Midbrain (tissue), 1 donor: Measurements from ENCODE around the gene DYRK1A.

ENCODE experiments used
- DNase-seq: peaks from one replicate; lab custom pipeline; 2025; lab: John Stamatoyannopoulos, UW

The DYRK1A gene

GRCh38 chr21:37450445-37450941 lies 83.9 kb downstream of the DYRK1A start:
- DNase-seq: no peak

GRCh38 chr21:37451446-37451845 lies 84.9 kb downstream of the DYRK1A start:
- DNase-seq: no peak

GRCh38 chr21:37452227-37452626 lies 85.7 kb downstream of the DYRK1A start:
- DNase-seq: no peak

- DNase-seq: no peak
These were observed 86.8 kb downstream of the DYRK1A start for GRCh38 chr21:37453350-37453749.

- no peak for DNase-seq
These were observed 88.4 kb downstream of the DYRK1A start for GRCh38 chr21:37454869-37455503.

- no peak for DNase-seq
These were observed 88.9 kb downstream of the DYRK1A start for GRCh38 chr21:37455504-37455911.

- DNase-seq: no peak
These were observed 92.2 kb downstream of the DYRK1A start for GRCh38 chr21:37458669-37459276.

GRCh38 chr21:37459575-37459974 lies 93.0 kb downstream of the DYRK1A start:
- DNase-seq: no peak

- DNase-seq: no peak
These were observed 93.6 kb downstream of the DYRK1A start for GRCh38 chr21:37460196-37460595.

GRCh38 chr21:37461479-37461878 lies 94.9 kb downstream of the DYRK1A start:
- DNase-seq: no peak

- DNase-seq: no peak
These were observed 95.7 kb downstream of the DYRK1A start for GRCh38 chr21:37462087-37462861.

GRCh38 chr21:37463083-37463801 lies 96.7 kb downstream of the DYRK1A start:
- no peak for DNase-seq

- no peak for DNase-seq
These were observed 100.5 kb downstream of the DYRK1A start for GRCh38 chr21:37467082-37467481.

GRCh38 chr21:37468909-37469308 lies 102.3 kb downstream of the DYRK1A start:
- no peak for DNase-seq

- no peak for DNase-seq
These were observed 102.9 kb downstream of the DYRK1A start for GRCh38 chr21:37469441-37469840.

GRCh38 chr21:37472581-37472980 lies 106.0 kb downstream of the DYRK1A start:
- DNase-seq: no peak

- no peak for DNase-seq
These were observed 106.9 kb downstream of the DYRK1A start for GRCh38 chr21:37473491-37473890.

- DNase-seq: no peak
These were observed 107.8 kb downstream of the DYRK1A start for GRCh38 chr21:37474342-37474741.

- DNase-seq: no peak
These were observed 108.8 kb downstream of the DYRK1A start for GRCh38 chr21:37475186-37475868.

GRCh38 chr21:37478794-37479193 lies 112.2 kb downstream of the DYRK1A start:
- no peak for DNase-seq

GRCh38 chr21:37483776-37484175 lies 117.2 kb downstream of the DYRK1A start:
- no peak for DNase-seq
